Activated naive CD8-positive, alpha-beta T cell treated with anti-CD3 and anti-CD28 coated beads, Interleukin-2, amount 50 U/mL, for 24 hours (primary cell): ENCODE measurements around the gene IGSF23.

Experiments used
- ATAC-seq: fragments of 150-1000 bp; cut with Tn5 transposase; one replicate; pipeline ENCODE4 v1.10.0; 2021
- DNase-seq: peaks from one replicate; pipeline ENCODE4 v3.0.0; 2021
- H3K27ac Mint-ChIP-seq: one replicate; pipeline ENCODE4 v1.8.0; 2021; ENCODE audit warnings: mild to moderate bottlenecking, mixed read lengths
- H3K27me3 Mint-ChIP-seq: one replicate; pipeline ENCODE4 v1.8.0; 2021; ENCODE audit warnings: mixed read lengths
- H3K36me3 Mint-ChIP-seq: one replicate; pipeline ENCODE4 v1.8.0; 2021; ENCODE audit warnings: low read depth, mixed read lengths
- H3K4me1 Mint-ChIP-seq: one replicate; pipeline ENCODE4 v1.8.0; 2021; ENCODE audit warnings: mixed read lengths
- H3K4me3 Mint-ChIP-seq: one replicate; pipeline ENCODE4 v1.8.0; 2021; ENCODE audit warnings: mild to moderate bottlenecking, moderate library complexity, mixed read lengths
- H3K9me3 Mint-ChIP-seq: one replicate; pipeline ENCODE4 v1.8.0; 2021; ENCODE audit warnings: mixed read lengths

Gene IGSF23

GRCh38 chr19:44649578-44650145, 36.3 kb downstream of the IGSF23 start:
- Mint-ChIP-seq H3K9me3 (no peaks in the 10 kb centered on the region), H3K4me3 (no peak overlapping the region), H3K4me1 (peaks cover 5% of the 10 kb centered on the region), H3K27ac (no peak overlapping the region), H3K27me3 (peaks cover 5% of the 10 kb centered on the region), H3K36me3 (peaks cover 9% of the 10 kb centered on the region)
- DNase-seq (no peak), ATAC-seq (no peak)

- no peak for DNase-seq
- peaks cover 15% of the 10 kb centered on the region for H3K36me3 Mint-ChIP-seq
- no peaks in the 10 kb centered on the region for H3K9me3 Mint-ChIP-seq
- H3K4me3 Mint-ChIP-seq: no peak overlapping the region
- H3K27ac Mint-ChIP-seq: no peak overlapping the region
- peaks cover 12% of the 10 kb centered on the region for H3K4me1 Mint-ChIP-seq
- no peaks in the 10 kb centered on the region for H3K27me3 Mint-ChIP-seq
- ATAC-seq: no peak
These were observed 40.0 kb downstream of the IGSF23 start for GRCh38 chr19:44653343-44653742.

GRCh38 chr19:44653977-44654774, 40.8 kb downstream of the IGSF23 start:
- H3K4me3 Mint-ChIP-seq: no peak overlapping the region
- peak; percentile 75 for DNase-seq
- H3K4me1 Mint-ChIP-seq: peaks cover 12% of the 10 kb centered on the region
- peaks cover 19% of the 10 kb centered on the region for H3K36me3 Mint-ChIP-seq
- peak; percentile 87 for ATAC-seq
- H3K27me3 Mint-ChIP-seq: no peaks in the 10 kb centered on the region
- no peak overlapping the region for H3K27ac Mint-ChIP-seq
- H3K9me3 Mint-ChIP-seq: no peaks in the 10 kb centered on the region

GRCh38 chr19:44657211-44657921, 44.0 kb downstream of the IGSF23 start:
- Mint-ChIP-seq H3K4me3 (no peak overlapping the region), H3K36me3 (peaks cover 16% of the 10 kb centered on the region), H3K27ac (no peak overlapping the region), H3K9me3 (no peaks in the 10 kb centered on the region), H3K27me3 (no peaks in the 10 kb centered on the region), H3K4me1 (peaks cover 12% of the 10 kb centered on the region)
- DNase-seq (peak; percentile 79), ATAC-seq (peak; percentile 68)

GRCh38 chr19:44658069-44658733, 44.8 kb downstream of the IGSF23 start:
- no peak overlapping the region for H3K4me3 Mint-ChIP-seq
- H3K4me1 Mint-ChIP-seq: peaks cover 12% of the 10 kb centered on the region
- no peaks in the 10 kb centered on the region for H3K9me3 Mint-ChIP-seq
- ATAC-seq: no peak
- no peaks in the 10 kb centered on the region for H3K27me3 Mint-ChIP-seq
- peaks cover 14% of the 10 kb centered on the region for H3K36me3 Mint-ChIP-seq
- no peak for DNase-seq
- no peak overlapping the region for H3K27ac Mint-ChIP-seq

DNA sequence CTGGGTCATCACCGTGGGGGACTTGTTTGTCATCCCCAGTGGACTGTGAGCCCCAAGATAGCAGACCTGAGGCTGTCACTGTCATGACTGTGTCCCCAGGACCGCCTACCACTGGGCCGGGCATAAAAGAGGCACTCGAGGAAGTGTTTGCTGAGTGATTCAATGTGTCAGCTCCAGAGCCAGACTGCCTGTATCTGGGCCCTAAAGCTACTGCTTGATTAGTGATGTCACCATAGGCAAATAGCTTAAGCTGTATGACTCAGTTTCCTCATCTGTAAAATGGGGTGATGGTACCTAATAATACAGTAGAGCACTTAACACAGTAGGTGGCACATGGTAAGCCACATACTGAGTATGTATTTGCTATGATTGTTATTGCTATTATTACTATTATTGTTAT, 46.7 kb downstream of the IGSF23 start:
- ATAC-seq (no peak), DNase-seq (no peak)
- Mint-ChIP-seq H3K4me3 (no peak overlapping the region), H3K27ac (no peak overlapping the region), H3K4me1 (peaks cover 5% of the 10 kb centered on the region), H3K36me3 (peaks cover 9% of the 10 kb centered on the region), H3K27me3 (no peaks in the 10 kb centered on the region), H3K9me3 (no peaks in the 10 kb centered on the region)

- H3K27ac Mint-ChIP-seq: no peak overlapping the region
- H3K4me3 Mint-ChIP-seq: no peak overlapping the region
- DNase-seq (no peak), ATAC-seq (no peak)
- peaks cover 5% of the 10 kb centered on the region for H3K4me1 Mint-ChIP-seq
- H3K36me3 Mint-ChIP-seq: peaks cover 5% of the 10 kb centered on the region
- H3K9me3 Mint-ChIP-seq: no peaks in the 10 kb centered on the region
- H3K27me3 Mint-ChIP-seq: no peaks in the 10 kb centered on the region
These were observed 47.8 kb downstream of the IGSF23 start for GRCh38 chr19:44661205-44661604.

GRCh38 chr19:44661904-44662303, 48.5 kb downstream of the IGSF23 start:
- no peak overlapping the region for H3K27ac Mint-ChIP-seq
- no peaks in the 10 kb centered on the region for H3K27me3 Mint-ChIP-seq
- ATAC-seq: no peak
- H3K4me3 Mint-ChIP-seq: no peak overlapping the region
- H3K36me3 Mint-ChIP-seq: peaks cover 5% of the 10 kb centered on the region
- H3K9me3 Mint-ChIP-seq: no peaks in the 10 kb centered on the region
- peaks cover 5% of the 10 kb centered on the region for H3K4me1 Mint-ChIP-seq
- no peak for DNase-seq

DNA sequence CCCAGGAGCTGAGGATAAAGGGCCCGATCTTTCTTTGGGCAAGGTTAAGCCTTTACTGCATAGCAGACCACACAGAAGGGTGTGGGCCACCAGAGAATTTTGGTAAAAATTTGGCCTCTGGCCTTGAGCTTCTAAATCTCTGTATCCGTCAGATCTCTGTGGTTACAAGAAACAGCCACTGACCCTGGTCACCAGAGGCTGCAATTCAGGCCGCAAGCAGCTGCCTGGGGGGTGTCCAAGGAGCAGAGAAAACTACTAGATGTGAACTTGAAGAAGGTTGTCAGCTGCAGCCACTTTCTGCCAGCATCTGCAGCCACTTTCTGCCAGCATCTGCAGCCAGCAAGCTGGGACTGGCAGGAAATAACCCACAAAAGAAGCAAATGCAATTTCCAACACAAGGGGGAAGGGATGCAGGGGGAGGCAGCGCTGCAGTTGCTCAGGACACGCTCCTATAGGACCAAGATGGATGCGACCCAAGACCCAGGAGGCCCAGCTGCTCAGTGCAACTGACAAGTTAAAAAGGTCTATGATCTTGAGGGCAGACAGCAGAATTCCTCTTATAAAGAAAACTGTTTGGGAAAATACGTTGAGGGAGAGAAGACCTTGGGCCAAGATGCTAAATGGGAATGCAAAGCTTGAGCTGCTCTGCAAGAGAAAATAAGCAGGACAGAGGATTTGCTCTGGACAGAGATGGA, 49.5 kb downstream of the IGSF23 start:
- ATAC-seq (no peak), DNase-seq (no peak)
- Mint-ChIP-seq H3K27me3 (no peaks in the 10 kb centered on the region), H3K9me3 (no peaks in the 10 kb centered on the region), H3K4me3 (no peak overlapping the region), H3K27ac (no peak overlapping the region), H3K4me1 (no peaks in the 10 kb centered on the region), H3K36me3 (peaks cover 4% of the 10 kb centered on the region)

DNA sequence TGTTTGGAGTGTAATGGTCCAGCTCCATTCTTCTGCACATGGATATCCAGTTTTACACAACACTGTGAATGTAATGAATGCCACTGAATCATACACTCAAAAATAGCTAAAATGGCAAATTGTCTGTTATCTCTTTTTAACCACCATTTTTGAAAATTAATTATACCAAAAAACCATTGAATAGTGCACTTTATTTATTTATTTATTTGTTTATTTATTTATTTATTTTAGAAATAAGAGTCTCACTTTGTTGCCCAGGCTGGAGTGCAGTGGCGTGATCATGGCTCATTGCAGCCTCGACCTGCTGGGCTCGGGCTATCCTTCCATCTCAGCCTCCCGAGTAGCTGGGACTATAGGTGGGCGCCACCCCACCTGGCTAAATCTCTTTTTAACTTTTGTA, 50.6 kb downstream of the IGSF23 start:
- DNase-seq: no peak
- no peaks in the 10 kb centered on the region for H3K9me3 Mint-ChIP-seq
- H3K27me3 Mint-ChIP-seq: no peaks in the 10 kb centered on the region
- no peaks in the 10 kb centered on the region for H3K36me3 Mint-ChIP-seq
- no peaks in the 10 kb centered on the region for H3K4me1 Mint-ChIP-seq
- H3K27ac Mint-ChIP-seq: no peak overlapping the region
- no peak for ATAC-seq
- no peak overlapping the region for H3K4me3 Mint-ChIP-seq

DNA sequence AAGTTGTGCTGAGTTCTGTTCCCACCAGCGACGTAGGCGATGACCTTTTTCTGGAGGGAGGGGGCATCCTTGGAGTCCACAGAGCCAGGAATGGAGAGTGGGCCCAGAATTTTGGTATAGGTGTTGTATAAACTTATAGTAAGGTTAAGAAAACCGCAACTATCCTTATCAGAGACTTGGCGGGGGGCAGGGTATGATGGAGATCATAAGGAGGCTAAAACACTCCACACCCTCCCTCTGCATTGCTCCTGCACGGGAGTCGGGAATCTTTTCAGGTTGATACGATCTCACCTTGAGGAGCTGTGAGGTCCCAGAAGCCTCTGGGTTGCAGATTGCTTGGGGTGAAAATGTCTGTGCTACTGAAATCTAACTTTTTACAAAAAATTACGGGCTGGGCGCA, 51.6 kb downstream of the IGSF23 start:
- Mint-ChIP-seq H3K4me1 (no peaks in the 10 kb centered on the region), H3K36me3 (no peaks in the 10 kb centered on the region), H3K9me3 (no peaks in the 10 kb centered on the region), H3K27me3 (no peaks in the 10 kb centered on the region), H3K27ac (no peak overlapping the region), H3K4me3 (no peak overlapping the region)
- no peak for ATAC-seq
- no peak for DNase-seq

- ATAC-seq: peak; percentile 35
- Mint-ChIP-seq H3K27ac (no peak overlapping the region), H3K36me3 (no peaks in the 10 kb centered on the region), H3K4me1 (no peaks in the 10 kb centered on the region), H3K27me3 (no peaks in the 10 kb centered on the region), H3K9me3 (no peaks in the 10 kb centered on the region), H3K4me3 (no peak overlapping the region)
- no peak for DNase-seq
These were observed 53.6 kb downstream of the IGSF23 start for GRCh38 chr19:44666852-44667556.

GRCh38 chr19:44668985-44669764, 55.8 kb downstream of the IGSF23 start:
- Mint-ChIP-seq H3K27ac (no peak overlapping the region), H3K9me3 (no peaks in the 10 kb centered on the region), H3K4me3 (no peak overlapping the region), H3K36me3 (no peaks in the 10 kb centered on the region), H3K27me3 (no peaks in the 10 kb centered on the region), H3K4me1 (no peaks in the 10 kb centered on the region)
- ATAC-seq (no peak), DNase-seq (no peak)
